Kidney epithelial cell (primary cell): ENCODE results near the gene UNC119. TPM values are rescaled to one million over a fixed set of nuclear protein-coding genes. Genes with fewer than 3 reads are reported as not detected.
A peak's percentile ranks its signal among the peaks of the same experiment; 100 is the strongest.
"Not testable (repeated sequence)": the region's sequence is repeated elsewhere in the genome, so short reads cannot be mapped to it uniquely, and the experiment has no call there.

Source experiments
- DNase-seq: peaks from one replicate; pipeline ENCODE4 v3.0.0-alpha.2; 2010; ENCODE audit warnings: low read depth
- H3K27me3 ChIP-seq: 2 replicates; pipeline ENCODE4 v1.6.0; 2011; ENCODE audit warnings: low read length; ENCODE audit not compliant: control insufficient read depth, insufficient read depth
- H3K36me3 ChIP-seq: 2 replicates; pipeline ENCODE4 v1.5.1; 2011; ENCODE audit warnings: low read length; ENCODE audit not compliant: control insufficient read depth, insufficient read depth
- H3K4me3 ChIP-seq: 2 replicates; pipeline ENCODE4 v1.5.1; 2011; ENCODE audit warnings: low read depth, mild to moderate bottlenecking, control low read depth, low read length
- total RNA-seq: library from RNA; depleted of rRNA; stranded (reverse); fragments of >200 nt; gene quantifications from 2 replicates; pipeline ENCODE4 v1.2.3, GENCODE V29; 2015
- TF ChIP-seq, protein P1 (sequence below): IDR thresholded peaks from 2 replicates; pipeline ENCODE4 v1.5.1; 2011; ENCODE audit warnings: mild to moderate bottlenecking, moderate library complexity, low read length, control low read depth, inconsistent platforms; ENCODE audit not compliant: insufficient read depth, poor library complexity, severe bottlenecking

Gene UNC119
- total RNA-seq, 1 donor from 2014 or later = 40.6 TPM

DNA sequence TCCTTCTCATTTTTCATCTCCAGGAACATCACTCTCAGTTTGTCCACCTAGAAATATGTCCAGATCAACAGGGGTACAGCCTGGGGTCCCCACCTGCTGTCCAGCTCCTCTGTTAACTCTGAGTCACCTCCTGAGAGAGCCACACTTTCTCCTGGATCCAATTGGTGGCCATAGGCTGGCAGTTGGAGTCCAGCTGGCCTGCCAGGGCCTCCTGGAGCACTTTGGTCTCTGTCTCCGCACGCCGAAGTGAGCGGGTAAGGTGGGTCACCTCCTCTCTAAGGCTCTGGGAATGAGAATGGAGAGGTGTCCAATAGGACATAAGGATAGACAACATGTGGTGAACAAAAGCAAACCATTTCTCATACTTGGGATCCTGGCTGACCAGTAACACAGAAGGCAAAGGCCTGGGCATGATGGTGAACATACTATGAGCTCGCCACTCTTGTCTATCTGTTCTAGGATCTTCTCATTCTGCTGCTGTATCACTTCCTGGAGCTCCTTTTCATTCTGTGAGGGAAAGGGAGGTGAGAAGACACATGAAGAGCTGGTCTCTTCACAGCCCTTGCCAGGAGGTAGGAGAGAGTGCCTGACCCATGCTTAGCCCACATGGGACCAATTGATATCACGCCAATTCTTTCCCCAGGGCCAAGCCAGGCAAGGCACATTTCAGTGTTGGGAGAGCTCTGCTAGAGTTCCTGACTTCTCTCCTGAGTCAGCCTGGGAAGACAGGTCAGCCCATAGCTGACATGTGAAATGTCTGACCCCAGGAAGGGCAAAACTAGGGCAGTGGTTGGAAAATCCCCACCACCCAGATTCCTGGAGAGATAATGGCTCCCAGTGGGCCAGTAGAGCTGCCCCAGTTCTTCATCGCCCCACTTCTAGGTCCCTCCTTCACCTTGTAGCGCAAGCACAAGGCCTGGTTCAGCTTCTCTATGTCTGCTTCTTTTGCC is 26.1 kb upstream of the UNC119 start:
- TF ChIP-seq, protein P1, sequence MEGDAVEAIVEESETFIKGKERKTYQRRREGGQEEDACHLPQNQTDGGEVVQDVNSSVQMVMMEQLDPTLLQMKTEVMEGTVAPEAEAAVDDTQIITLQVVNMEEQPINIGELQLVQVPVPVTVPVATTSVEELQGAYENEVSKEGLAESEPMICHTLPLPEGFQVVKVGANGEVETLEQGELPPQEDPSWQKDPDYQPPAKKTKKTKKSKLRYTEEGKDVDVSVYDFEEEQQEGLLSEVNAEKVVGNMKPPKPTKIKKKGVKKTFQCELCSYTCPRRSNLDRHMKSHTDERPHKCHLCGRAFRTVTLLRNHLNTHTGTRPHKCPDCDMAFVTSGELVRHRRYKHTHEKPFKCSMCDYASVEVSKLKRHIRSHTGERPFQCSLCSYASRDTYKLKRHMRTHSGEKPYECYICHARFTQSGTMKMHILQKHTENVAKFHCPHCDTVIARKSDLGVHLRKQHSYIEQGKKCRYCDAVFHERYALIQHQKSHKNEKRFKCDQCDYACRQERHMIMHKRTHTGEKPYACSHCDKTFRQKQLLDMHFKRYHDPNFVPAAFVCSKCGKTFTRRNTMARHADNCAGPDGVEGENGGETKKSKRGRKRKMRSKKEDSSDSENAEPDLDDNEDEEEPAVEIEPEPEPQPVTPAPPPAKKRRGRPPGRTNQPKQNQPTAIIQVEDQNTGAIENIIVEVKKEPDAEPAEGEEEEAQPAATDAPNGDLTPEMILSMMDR = no peak
- no peak overlapping the region for H3K4me3 ChIP-seq
- no peak for DNase-seq
- H3K36me3 ChIP-seq = no peaks in the 10 kb centered on the region
- no peaks in the 10 kb centered on the region for H3K27me3 ChIP-seq

DNA sequence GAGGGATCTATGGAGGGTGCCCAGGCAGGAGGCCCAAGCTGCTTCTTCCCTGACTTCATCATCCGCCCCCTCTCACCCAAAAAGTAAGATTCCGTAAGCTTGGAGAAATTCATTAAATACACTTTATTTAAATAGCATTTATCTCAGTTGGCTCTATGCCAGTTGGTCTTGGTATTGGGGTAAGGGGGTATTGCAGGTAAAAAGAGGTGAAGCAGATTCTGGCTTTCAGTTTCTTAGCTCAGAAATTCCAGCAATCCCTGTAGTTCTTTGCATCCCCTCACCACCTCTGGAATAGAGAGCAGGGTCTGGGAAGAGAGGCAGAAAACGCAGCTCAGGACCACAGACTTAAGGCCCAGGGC is 25.0 kb upstream of the UNC119 start:
- Histone ChIP-seq H3K36me3 (no peaks in the 10 kb centered on the region), H3K27me3 (no peaks in the 10 kb centered on the region), H3K4me3 (no peak overlapping the region)
- TF ChIP-seq, protein P1 = no peak
- DNase-seq = no peak

DNA sequence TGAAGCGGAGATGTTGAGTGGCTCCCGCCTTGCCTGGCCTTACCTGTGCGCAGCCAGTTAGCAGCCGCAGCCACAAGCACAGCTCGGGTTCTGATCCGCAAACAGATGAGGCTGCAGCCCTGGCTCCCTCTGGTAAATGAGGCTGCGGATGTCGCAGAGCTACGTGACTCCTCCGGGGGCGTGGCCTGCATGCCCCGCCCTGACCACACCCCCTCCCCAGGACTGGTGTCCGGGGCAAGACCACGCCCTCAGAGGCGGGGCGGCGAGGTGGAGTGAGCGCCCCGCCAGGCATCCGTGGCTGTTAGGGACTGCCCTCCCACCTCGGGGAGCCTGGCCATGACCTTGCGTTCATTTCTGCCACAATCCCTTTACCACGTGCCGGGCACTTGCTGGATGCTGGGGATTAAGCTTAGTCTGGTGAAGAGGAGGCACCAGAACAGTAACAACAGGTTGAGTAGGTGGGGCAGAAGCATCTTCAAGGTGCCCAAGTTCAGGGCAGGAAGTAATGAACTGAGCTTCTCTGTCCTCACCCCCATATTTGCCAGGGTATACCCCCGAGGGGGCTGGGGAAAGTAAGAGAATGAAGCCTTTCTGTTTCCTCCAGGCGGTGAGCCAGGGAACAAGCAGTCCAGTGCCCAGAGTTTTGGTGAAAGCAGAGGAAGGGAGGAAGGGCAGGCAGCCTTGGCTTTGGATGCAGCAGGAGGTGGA is 24.5 kb upstream of the UNC119 start, which contains the start of gene ALDOC:
Gene ALDOC, minus strand, starts transcription at position 138 of the 708 bp plus-strand sequence. CDS start 1,363 bp downstream, outside the sequence.
- TF ChIP-seq, protein P1 = no peak
- Histone ChIP-seq H3K36me3 (no peaks in the 10 kb centered on the region), H3K4me3 (peak within 1 kb of the TSS; percentile 25), H3K27me3 (no peaks in the 10 kb centered on the region)
- peak; percentile 78 for DNase-seq

DNA sequence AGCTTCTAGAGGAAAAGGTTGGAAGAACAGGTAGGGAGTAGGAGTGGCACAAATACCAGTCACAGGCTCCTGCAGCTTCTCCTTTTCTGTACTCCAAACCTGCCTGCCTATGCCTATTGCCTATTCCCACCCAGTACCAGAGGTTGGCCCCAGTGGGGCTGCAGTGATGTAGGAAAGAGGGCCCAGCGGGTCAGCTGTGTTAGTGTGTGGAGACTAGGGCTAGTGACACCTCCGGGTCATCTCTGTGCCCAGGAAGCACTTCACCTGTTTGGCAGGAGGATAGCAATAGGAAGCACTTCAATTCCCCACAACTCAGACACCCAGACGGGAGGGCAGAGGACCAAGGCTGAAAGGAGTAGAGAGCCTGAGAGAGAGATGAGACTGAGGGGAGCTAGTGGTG is 23.6 kb upstream of the UNC119 start:
- H3K27me3 ChIP-seq, DNase-seq, H3K4me3 ChIP-seq, H3K36me3 ChIP-seq: not testable (repeated sequence)

DNA sequence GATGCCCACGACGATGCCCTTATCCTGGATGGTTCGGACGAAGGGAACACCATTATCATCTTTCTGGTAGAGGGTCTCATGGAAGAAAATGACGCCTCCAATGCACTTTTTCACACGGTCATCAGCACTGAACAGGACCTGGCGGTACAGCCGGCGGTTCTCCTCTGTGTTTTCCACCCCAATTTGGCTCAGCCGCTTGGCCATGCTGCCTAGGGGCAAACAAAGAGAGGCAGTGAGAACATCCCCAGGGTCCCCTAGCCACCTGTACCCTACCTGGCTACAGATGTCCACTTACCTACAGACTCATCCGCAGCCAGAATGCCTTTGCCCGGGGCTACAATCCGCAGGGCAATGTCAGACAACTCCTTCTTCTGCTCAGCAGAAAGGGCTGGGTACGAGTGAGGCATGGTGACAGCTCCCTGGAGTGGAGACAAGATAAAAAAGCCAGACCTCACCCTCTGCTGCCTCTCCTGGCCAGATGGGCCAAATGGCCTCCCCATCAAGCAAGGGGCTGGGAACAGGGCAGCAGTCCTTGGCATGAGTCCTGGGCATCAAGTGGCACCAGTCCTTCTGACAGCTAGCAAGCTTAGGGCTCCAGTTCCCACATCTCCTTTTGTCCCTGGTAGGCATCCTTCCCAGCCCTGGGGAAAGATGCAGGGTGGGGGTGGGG is 22.8 kb upstream of the UNC119 start:
- TF ChIP-seq, protein P1 = no peak
- H3K36me3 ChIP-seq = no peaks in the 10 kb centered on the region
- H3K4me3 ChIP-seq = no peak overlapping the region
- no peak for DNase-seq
- H3K27me3 ChIP-seq = no peaks in the 10 kb centered on the region

DNA sequence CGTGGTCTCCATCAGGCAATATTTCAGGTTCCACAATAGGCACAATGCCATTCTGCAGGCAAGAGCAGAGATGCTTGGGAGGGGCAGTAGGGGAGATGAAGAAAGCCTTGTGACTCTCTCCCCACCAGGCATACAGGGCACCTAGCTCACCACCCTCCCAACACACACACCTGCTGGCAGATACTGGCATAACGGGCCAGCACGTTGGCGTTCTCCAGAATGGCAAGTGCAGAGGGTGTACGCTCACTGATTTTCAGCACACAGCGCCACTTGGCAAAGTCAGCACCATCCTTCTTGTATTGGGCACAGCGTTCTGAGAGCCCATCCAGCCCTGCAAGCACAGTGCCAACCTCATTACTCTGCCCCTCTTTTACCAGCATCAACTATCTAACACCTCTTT is 22.1 kb upstream of the UNC119 start:
- TF ChIP-seq, protein P1 = no peak
- H3K36me3 ChIP-seq = no peaks in the 10 kb centered on the region
- no peaks in the 10 kb centered on the region for H3K27me3 ChIP-seq
- H3K4me3 ChIP-seq = no peak overlapping the region
- DNase-seq = no peak
